Esophagus squamous epithelium (tissue), 5 donors: Measurements from ENCODE around the gene PFKL. TPM values are rescaled to one million over a fixed set of nuclear protein-coding genes. Genes with fewer than 3 reads are reported as not detected.
"Not testable (repeated sequence)": the region's sequence is repeated elsewhere in the genome, so short reads cannot be mapped to it uniquely, and the experiment has no call there.

Source experiments
- DNase-seq: peaks from one replicate; lab custom pipeline; 2025; lab: John Stamatoyannopoulos, UW
- H3K27ac ChIP-seq, 4 donors: fragments of 200-600 bp; sonication (generic); one replicate each; pipeline ENCODE4 v1.5.1; 2016 to 2019; ENCODE audit warnings: mild to moderate bottlenecking in 1 of 4
- H3K27me3 ChIP-seq, 4 donors: fragments of 200-600 bp; sonication (generic); 1 replicate in 3 of 4; 2 replicates in 1 of 4; pipeline versions ENCODE4 v1.5.1 to v1.6.0; 2017 to 2021; ENCODE audit warnings: antibody characterized with exemption in 1 of 4
- H3K36me3 ChIP-seq, 3 donors: fragments of 200-600 bp; sonication (generic); one replicate each; pipeline ENCODE4 v1.5.1; 2016 to 2019
- H3K4me1 ChIP-seq, 3 donors: fragments of 200-600 bp; sonication (generic); one replicate each; pipeline ENCODE4 v1.5.1; 2017 to 2019
- H3K4me3 ChIP-seq, 4 donors: fragments of 200-600 bp; sonication (generic); 1 replicate in 3 of 4; 2 replicates in 1 of 4; pipeline ENCODE4 v1.5.1; 2016 to 2019; ENCODE audit warnings: mild to moderate bottlenecking in 2 of 4, moderate library complexity in 1 of 4
- H3K9me3 ChIP-seq, 3 donors: fragments of 200-600 bp; sonication (generic); one replicate each; pipeline ENCODE4 v1.5.1; 2016 to 2019
- CTCF ChIP-seq, 6 experiments: fragments of 450-650 bp in 4 of 6; fragments of 200-600 bp in 2 of 6; sonication (generic) in 2 of 6; IDR thresholded peaks; one replicate each; pipeline ENCODE4 v1.5.1; 2016 to 2019; ENCODE audit warnings: antibody characterized with exemption in 6 of 6, mild to moderate bottlenecking in 4 of 6, moderate library complexity in 4 of 6
- POLR2A ChIP-seq, 4 donors: fragments of 450-650 bp; IDR thresholded peaks; one replicate each; pipeline ENCODE4 v1.6.1; 2017; ENCODE audit warnings: antibody characterized with exemption in 4 of 4, mild to moderate bottlenecking in 4 of 4, moderate library complexity in 3 of 4
- WGBS, 2 donors: methylation state at CpG; one replicate each; pipeline ENCODE4 v1.1.5; 2018; 5-methylcytosine and 5-hydroxymethylcytosine counted together
- intact Hi-C: fragments of 100-400 bp; cut with DNase I; formaldehyde crosslinking; loops from one replicate; pipeline ENCODE4 v1.15.0; 2022
- total RNA-seq, 4 donors: library from RNA; depleted of rRNA; stranded (reverse); fragments of >200 nt; gene quantifications; one replicate each; pipeline ENCODE4 v1.1.0, GENCODE V29; 2016
- donor health status: DM: yes; HTN: yes; CAD: no.

PFKL gene
- total RNA-seq, 4 donors from 2014 or later, result 81.3 to 135 (median 94.6) TPM

GRCh38 chr21:44338971-44339910, 39.4 kb downstream of the PFKL start, which contains the start of gene CFAP410:
CFAP410 (minus strand) TSS chr21:44339390; CDS start chr21:44339194, 196 bp downstream.
- intact Hi-C loops, result no loop called here
- Histone ChIP-seq H3K27me3 (no peaks in the 10 kb centered on the region), H3K4me1 (peaks cover 10 to 32% (median 14%) of the 10 kb centered on the region in 3 donors), H3K36me3 (peaks cover 0 to 28% (median 0%) of the 10 kb centered on the region in 3 donors), H3K9me3 (no peaks in the 10 kb centered on the region), H3K27ac (peak within 1 kb of the TSS; percentile 91 to 99 (median 96)), H3K4me3 (peak within 1 kb of the TSS; percentile 75 to 84 (median 78))
- peak; percentile 77 for DNase-seq
- 2 to 4% methylated on average over 10 to 12 of the region's 90 CpGs for WGBS, 2 donors
- peak in 1 of 6 experiments; percentile 42 for TF ChIP-seq CTCF (IDR thresholded peaks at IDR 0.05)
- peak in 3 of 4 donors; percentile 94 to 96 (median 96) for TF ChIP-seq POLR2A (IDR thresholded peaks at IDR 0.05)

GRCh38 chr21:44341726-44342458, 42.0 kb downstream of the PFKL start:
- Histone ChIP-seq H3K4me1 (peaks cover 10 to 28% (median 14%) of the 10 kb centered on the region in 3 donors), H3K27me3 (peaks cover 0 to 16% (median 0%) of the 10 kb centered on the region in 4 donors)
- H3K9me3 ChIP-seq, H3K36me3 ChIP-seq, H3K27ac ChIP-seq, intact Hi-C loops, DNase-seq, H3K4me3 ChIP-seq: not testable (repeated sequence)
- WGBS, 2 donors, result 65 to 78% methylated on average over 9 to 12 of the region's 12 CpGs

GRCh38 chr21:44342981-44343380, 43.1 kb downstream of the PFKL start:
- H3K27ac ChIP-seq, H3K4me3 ChIP-seq, DNase-seq, H3K9me3 ChIP-seq, H3K36me3 ChIP-seq, intact Hi-C loops: not testable (repeated sequence)
- Histone ChIP-seq H3K4me1 (peaks cover 9 to 17% (median 10%) of the 10 kb centered on the region in 3 donors), H3K27me3 (peaks cover 0 to 18% (median 0%) of the 10 kb centered on the region in 4 donors)
- 66 to 78% methylated on average over 8 of the region's 8 CpGs for WGBS, 2 donors

- H3K4me3 ChIP-seq, result no peak overlapping the region
- TF ChIP-seq CTCF (IDR thresholded peaks at IDR 0.05) (no peak), POLR2A (IDR thresholded peaks at IDR 0.05) (no peak)
- 57 to 70% methylated on average over 2 to 4 of the region's 17 CpGs for WGBS, 2 donors
- no peak overlapping the region for H3K27ac ChIP-seq
- peaks cover 0 to 35% (median 5%) of the 10 kb centered on the region in 4 donors for H3K27me3 ChIP-seq
- intact Hi-C loops, result no loop called here
- H3K9me3 ChIP-seq, result no peaks in the 10 kb centered on the region
- peaks cover 4 to 9% (median 4%) of the 10 kb centered on the region in 3 donors for H3K4me1 ChIP-seq
- no peak for DNase-seq
- no peaks in the 10 kb centered on the region for H3K36me3 ChIP-seq
Measured at GRCh38 chr21:44344541-44345183, 44.8 kb downstream of the PFKL start.

GRCh38 chr21:44345495-44345894, 45.6 kb downstream of the PFKL start:
- 56 to 59% methylated on average over 5 to 11 of the region's 11 CpGs for WGBS, 2 donors
- TF ChIP-seq POLR2A (IDR thresholded peaks at IDR 0.05) (no peak), CTCF (IDR thresholded peaks at IDR 0.05) (no peak)
- intact Hi-C loops, result no loop called here
- DNase-seq, result no peak
- H3K36me3 ChIP-seq, result no peaks in the 10 kb centered on the region
- H3K27me3 ChIP-seq, result peaks cover 0 to 43% (median 6%) of the 10 kb centered on the region in 4 donors
- H3K9me3 ChIP-seq, result no peaks in the 10 kb centered on the region
- no peak overlapping the region for H3K4me3 ChIP-seq
- H3K4me1 ChIP-seq, result peaks cover 0 to 9% (median 6%) of the 10 kb centered on the region in 3 donors
- H3K27ac ChIP-seq, result no peak overlapping the region
